Measurements from ENCODE around the gene NKD2.

NKD2 gene

DNA sequence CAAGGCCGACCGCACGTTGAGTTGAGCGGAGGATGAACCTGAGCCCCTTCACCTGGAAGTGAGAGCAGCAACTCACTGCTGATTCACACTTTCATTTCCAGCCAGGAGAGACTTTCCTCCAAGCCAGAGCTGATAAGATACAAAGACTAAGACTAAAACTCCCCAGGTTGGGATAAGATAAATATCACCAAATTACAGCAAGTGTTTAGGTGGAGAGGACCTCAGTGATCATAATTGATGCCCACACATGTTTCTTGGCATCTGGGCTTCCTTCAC, 6.4 kb upstream of the NKD2 start:
- Histone ChIP-seq H3K4me3 (ENCODE audit: insufficient read depth, low read length, poor library complexity, severe bottlenecking) (no peak overlapping the region), H3F3A (ENCODE audit: insufficient read depth) (no peaks in the 10 kb centered on the region), H3K27me3 (ENCODE audit: low read length) (no peaks in the 10 kb centered on the region), H3K79me2 (ENCODE audit: insufficient read depth, low read length) (no peaks in the 10 kb centered on the region), H3K36me3 (ENCODE audit: low read length) (no peaks in the 10 kb centered on the region), H3K4me2 (ENCODE audit: low read depth, low read length, poor library complexity, severe bottlenecking) (no peak overlapping the region), H3K9me2 (replicated peaks; ENCODE audit: insufficient read depth, low read length) (no peaks in the 10 kb centered on the region), H3K9ac (ENCODE audit: low read length) (no peak overlapping the region), H4K20me1 (ENCODE audit: low read depth, low read length) (no peaks in the 10 kb centered on the region), H3K27ac (ENCODE audit: low read depth, low read length) (no peak overlapping the region), H2AFZ (ENCODE audit: low read depth, low read length, severe bottlenecking) (no peak overlapping the region), H3K9me3 (ENCODE audit: insufficient read depth, low read length) (no peaks in the 10 kb centered on the region)
- no peak for TF ChIP-seq EZH2phosphoT487 (conservative IDR thresholded peaks at IDR 0.05; ENCODE audit: low read length)
- TF ChIP-seq, protein P1, sequence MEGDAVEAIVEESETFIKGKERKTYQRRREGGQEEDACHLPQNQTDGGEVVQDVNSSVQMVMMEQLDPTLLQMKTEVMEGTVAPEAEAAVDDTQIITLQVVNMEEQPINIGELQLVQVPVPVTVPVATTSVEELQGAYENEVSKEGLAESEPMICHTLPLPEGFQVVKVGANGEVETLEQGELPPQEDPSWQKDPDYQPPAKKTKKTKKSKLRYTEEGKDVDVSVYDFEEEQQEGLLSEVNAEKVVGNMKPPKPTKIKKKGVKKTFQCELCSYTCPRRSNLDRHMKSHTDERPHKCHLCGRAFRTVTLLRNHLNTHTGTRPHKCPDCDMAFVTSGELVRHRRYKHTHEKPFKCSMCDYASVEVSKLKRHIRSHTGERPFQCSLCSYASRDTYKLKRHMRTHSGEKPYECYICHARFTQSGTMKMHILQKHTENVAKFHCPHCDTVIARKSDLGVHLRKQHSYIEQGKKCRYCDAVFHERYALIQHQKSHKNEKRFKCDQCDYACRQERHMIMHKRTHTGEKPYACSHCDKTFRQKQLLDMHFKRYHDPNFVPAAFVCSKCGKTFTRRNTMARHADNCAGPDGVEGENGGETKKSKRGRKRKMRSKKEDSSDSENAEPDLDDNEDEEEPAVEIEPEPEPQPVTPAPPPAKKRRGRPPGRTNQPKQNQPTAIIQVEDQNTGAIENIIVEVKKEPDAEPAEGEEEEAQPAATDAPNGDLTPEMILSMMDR (IDR thresholded peaks at IDR 0.05; ENCODE audit: insufficient read depth, low read length, poor library complexity, severe bottlenecking), result no peak

DNA sequence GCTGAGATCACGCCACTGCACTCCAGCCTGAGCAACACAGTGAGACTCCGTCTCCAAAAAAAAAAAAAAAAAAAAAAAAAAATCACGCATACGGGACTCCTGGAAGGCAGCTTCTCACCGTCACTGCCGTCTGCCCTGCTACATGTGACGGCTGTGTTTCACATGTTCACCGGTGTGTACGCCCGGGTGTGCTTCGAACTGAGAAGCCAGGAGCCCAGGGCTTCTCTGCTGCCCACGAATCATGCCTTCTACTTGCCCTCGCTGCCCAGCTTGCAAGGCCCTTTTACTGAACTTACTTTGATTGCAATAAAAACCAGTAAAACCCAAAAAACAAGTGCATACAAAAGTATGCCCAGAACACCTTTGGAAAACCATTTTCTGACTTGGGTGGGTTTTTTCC, 5.8 kb upstream of the NKD2 start:
- Histone ChIP-seq H3K36me3 (ENCODE audit: low read length) (no peaks in the 10 kb centered on the region), H3K4me2 (ENCODE audit: low read depth, low read length, poor library complexity, severe bottlenecking) (no peak overlapping the region), H3K9me3 (ENCODE audit: insufficient read depth, low read length) (no peaks in the 10 kb centered on the region), H3K4me3 (ENCODE audit: insufficient read depth, low read length, poor library complexity, severe bottlenecking) (no peak overlapping the region), H3K9me2 (replicated peaks; ENCODE audit: insufficient read depth, low read length) (no peaks in the 10 kb centered on the region), H3K79me2 (ENCODE audit: insufficient read depth, low read length) (no peaks in the 10 kb centered on the region), H3K27ac (ENCODE audit: low read depth, low read length) (no peak overlapping the region), H2AFZ (ENCODE audit: low read depth, low read length, severe bottlenecking) (no peak overlapping the region), H3K9ac (ENCODE audit: low read length) (no peak overlapping the region), H3K27me3 (ENCODE audit: low read length) (no peaks in the 10 kb centered on the region), H3F3A (ENCODE audit: insufficient read depth) (no peaks in the 10 kb centered on the region), H4K20me1 (ENCODE audit: low read depth, low read length) (no peaks in the 10 kb centered on the region)
- TF ChIP-seq, protein P1 (IDR thresholded peaks at IDR 0.05; ENCODE audit: insufficient read depth, low read length, poor library complexity, severe bottlenecking), result no peak
- TF ChIP-seq EZH2phosphoT487 (conservative IDR thresholded peaks at IDR 0.05; ENCODE audit: low read length), result no peak

DNA sequence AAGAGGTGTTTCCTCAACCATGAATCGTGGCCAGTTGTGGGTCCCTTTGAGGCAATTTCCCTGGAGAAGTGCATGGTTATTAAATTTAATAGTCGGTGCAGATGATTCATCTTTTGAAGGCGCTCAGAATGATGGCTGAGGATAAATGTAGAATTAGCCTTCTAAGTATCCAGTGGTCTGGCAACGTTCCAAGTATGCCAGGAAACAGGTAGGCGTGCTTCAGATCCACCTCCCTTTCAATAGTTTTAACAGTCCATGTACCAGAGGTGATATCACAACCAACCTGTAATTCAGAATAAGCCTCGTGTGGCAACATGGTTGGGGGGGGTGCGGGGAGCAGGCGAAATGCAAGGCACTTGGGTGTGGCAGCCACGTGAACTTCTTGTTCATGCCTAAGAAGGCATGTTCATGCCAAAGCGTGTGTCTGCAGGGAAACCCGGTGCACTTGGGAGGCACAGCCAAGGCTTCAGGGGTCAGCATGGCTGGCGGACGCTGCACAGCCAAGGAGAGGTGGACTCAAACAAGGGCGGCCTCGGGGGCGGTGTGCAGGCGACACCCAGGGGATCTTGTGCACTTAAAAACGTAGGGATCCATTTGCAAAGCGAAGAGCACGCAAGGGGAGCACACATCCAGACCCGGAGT, 5.2 kb upstream of the NKD2 start:
- H3K4me3 ChIP-seq (ENCODE audit: insufficient read depth, low read length, poor library complexity, severe bottlenecking), result no peak overlapping the region
- H3K9ac ChIP-seq (ENCODE audit: low read length), result no peak overlapping the region
- H2AFZ ChIP-seq (ENCODE audit: low read depth, low read length, severe bottlenecking), result no peak overlapping the region
- no peak overlapping the region for H3K4me2 ChIP-seq (ENCODE audit: low read depth, low read length, poor library complexity, severe bottlenecking)
- H3K27me3 ChIP-seq (ENCODE audit: low read length), result no peaks in the 10 kb centered on the region
- H3K9me3 ChIP-seq (ENCODE audit: insufficient read depth, low read length), result no peaks in the 10 kb centered on the region
- no peaks in the 10 kb centered on the region for H3K36me3 ChIP-seq (ENCODE audit: low read length)
- no peaks in the 10 kb centered on the region for H3K9me2 ChIP-seq (replicated peaks; ENCODE audit: insufficient read depth, low read length)
- no peaks in the 10 kb centered on the region for H4K20me1 ChIP-seq (ENCODE audit: low read depth, low read length)
- H3K27ac ChIP-seq (ENCODE audit: low read depth, low read length), result no peak overlapping the region
- TF ChIP-seq, protein P1 (IDR thresholded peaks at IDR 0.05; ENCODE audit: insufficient read depth, low read length, poor library complexity, severe bottlenecking), result no peak
- no peak for TF ChIP-seq EZH2phosphoT487 (conservative IDR thresholded peaks at IDR 0.05; ENCODE audit: low read length)
- no peaks in the 10 kb centered on the region for H3K79me2 ChIP-seq (ENCODE audit: insufficient read depth, low read length)
- H3F3A ChIP-seq (ENCODE audit: insufficient read depth), result no peaks in the 10 kb centered on the region
